ENCODE results near the gene OR2A2. TPM values are rescaled to one million over a fixed set of nuclear protein-coding genes. Genes with fewer than 3 reads are reported as not detected.

OR2A2 gene, protein sequence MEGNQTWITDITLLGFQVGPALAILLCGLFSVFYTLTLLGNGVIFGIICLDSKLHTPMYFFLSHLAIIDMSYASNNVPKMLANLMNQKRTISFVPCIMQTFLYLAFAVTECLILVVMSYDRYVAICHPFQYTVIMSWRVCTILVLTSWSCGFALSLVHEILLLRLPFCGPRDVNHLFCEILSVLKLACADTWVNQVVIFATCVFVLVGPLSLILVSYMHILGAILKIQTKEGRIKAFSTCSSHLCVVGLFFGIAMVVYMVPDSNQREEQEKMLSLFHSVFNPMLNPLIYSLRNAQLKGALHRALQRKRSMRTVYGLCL
- not detected in 2 replicates for total RNA-seq

DNA sequence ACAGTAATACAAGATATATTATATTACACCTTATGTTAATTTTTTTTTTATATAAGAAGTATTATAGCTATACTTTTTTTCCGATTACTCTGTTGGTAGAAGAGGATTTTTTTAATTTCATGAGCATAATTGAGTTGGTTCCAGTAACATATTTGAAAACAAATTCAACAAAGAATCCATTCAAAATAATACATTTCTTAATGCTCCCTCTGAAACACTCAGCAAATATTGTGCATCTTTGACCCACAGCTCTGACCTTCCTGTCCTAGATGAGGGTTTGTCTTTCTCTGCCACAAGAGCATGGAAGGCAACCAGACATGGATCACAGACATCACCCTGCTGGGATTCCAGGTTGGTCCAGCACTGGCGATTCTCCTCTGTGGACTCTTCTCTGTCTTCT is at the start of gene OR2A2:
Gene OR2A2 (plus strand): TSS at position 301 of the 400 bp plus-strand sequence. CDS start 0 bp downstream, at position 301.

GRCh38 chr7:144069511-144069910 is 39.9 kb upstream of the OR2A2 start, which contains the start of gene OR2A25:
TSS of gene OR2A25 (plus strand) at chr7:144069811. CDS start at chr7:144074220, 4,409 bp downstream.

GRCh38 chr7:144085978-144086377 is 23.4 kb upstream of the OR2A2 start, which contains the start of gene OR2A12:
TSS of gene OR2A12 (plus strand) at chr7:144086278. CDS start at chr7:144095108, 8,830 bp downstream.

DNA sequence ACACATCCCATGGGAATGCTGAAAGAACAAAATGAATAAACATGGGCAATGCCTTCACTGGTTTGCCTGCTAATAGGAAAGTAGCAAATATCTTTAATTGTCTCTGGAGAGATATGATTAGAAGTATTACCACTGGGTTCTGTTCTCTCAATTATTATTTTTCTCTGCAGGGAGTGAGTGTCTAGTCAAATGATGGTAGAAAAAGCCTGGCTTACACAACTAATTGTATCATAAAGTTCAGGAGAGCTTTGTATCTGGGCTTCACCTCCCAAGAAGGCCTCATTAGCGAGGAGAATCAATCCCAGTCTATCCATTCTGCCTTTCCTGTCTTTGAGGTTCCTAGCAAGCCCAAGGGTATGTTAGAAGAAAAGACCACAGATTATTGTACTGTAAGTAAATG is 13.5 kb downstream of the OR2A2 start, which contains the start of gene OR2A14:
Gene OR2A14 (plus strand): TSS at position 301 of the 400 bp plus-strand sequence. CDS start 5,937 bp downstream, outside the sequence.

Small RNAs within 50 kb of the gene (small RNA-seq; reads per million reads assigned to genes)
- not detected for gene OR2A41P

Other genes starting within 250 kb of the OR2A2 start
- gene TCAF1, start 207.4 kb upstream of the OR2A2 start, total RNA-seq = 37.1 and 38.1 TPM in 2 replicates
- not detected in 2 replicates for gene OR2F2, start 174.3 kb upstream of the OR2A2 start, total RNA-seq
- gene OR2F1, start 154.7 kb upstream of the OR2A2 start, total RNA-seq = not detected in 2 replicates
- not detected in 2 replicates for gene OR6B1, start 109.3 kb upstream of the OR2A2 start, total RNA-seq
- not detected in 2 replicates for gene OR2A5, start 60.6 kb upstream of the OR2A2 start, total RNA-seq
- gene OR2A25, start 39.8 kb upstream of the OR2A2 start, total RNA-seq = not detected in 2 replicates
- gene OR2A12, start 23.3 kb upstream of the OR2A2 start, total RNA-seq = not detected in 2 replicates
- not detected in 2 replicates for gene OR2A14, start 13.6 kb downstream of the OR2A2 start, total RNA-seq
- under 0.01 TPM in 1 of 2 replicates, not detected in the other for gene CTAGE4, start 73.9 kb downstream of the OR2A2 start, total RNA-seq
- 0.20 and 0.73 TPM in 2 replicates for gene ARHGEF35, start 86.2 kb downstream of the OR2A2 start, total RNA-seq
- 0.37 TPM in 1 of 2 replicates, not detected in the other for gene OR2A42, start 130.0 kb downstream of the OR2A2 start, total RNA-seq
- 0.20 and 1.1 TPM in 2 replicates for gene OR2A7, start 155.2 kb downstream of the OR2A2 start, total RNA-seq
- 0.59 and 1.1 TPM in 2 replicates for gene CTAGE8, start 159.7 kb downstream of the OR2A2 start, total RNA-seq
- gene OR2A1, start 202.8 kb downstream of the OR2A2 start, total RNA-seq = under 0.01 and 0.37 TPM in 2 replicates
- 1.8 and 2.0 TPM in 2 replicates for gene ARHGEF5, start 245.8 kb downstream of the OR2A2 start, total RNA-seq